ENCODE measurements around the gene GALNT17.
A peak's percentile ranks its signal among the peaks of the same experiment; 100 is the strongest.

Gene GALNT17

DNA sequence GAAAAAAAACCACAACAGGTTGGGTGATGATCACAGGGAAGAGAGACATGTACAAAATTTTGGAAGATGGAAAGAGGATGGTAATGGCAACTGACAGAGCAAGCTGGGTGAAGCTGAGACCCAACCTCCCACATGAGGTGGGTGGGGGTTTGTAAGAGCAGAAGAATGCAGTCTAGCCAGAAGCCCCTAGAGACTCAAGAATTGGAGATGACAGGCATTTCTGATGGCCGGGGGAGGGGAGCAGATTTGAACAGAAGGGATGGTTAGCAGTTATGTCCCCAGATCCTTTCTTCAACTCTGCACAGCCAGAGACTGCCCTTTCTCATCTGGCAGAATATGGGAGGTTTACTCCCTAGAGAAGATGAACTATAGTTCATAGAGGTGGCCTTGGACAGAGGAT, 208.0 kb downstream of the GALNT17 start:
- Histone ChIP-seq H3K36me3 (ENCODE audit: control insufficient read depth, insufficient read depth, low read length) (no peaks in the 10 kb centered on the region), H3K27ac (ENCODE audit: low read depth, low read length) (no peak overlapping the region), H3K27me3 (ENCODE audit: control insufficient read depth, insufficient read depth, low read length) (no peaks in the 10 kb centered on the region), H3K4me1 (ENCODE audit: control insufficient read depth, insufficient read depth, low read length) (no peaks in the 10 kb centered on the region), H3K9ac (ENCODE audit: low read length) (no peak overlapping the region), H3K4me3 (ENCODE audit: low read length) (no peak overlapping the region)

DNA sequence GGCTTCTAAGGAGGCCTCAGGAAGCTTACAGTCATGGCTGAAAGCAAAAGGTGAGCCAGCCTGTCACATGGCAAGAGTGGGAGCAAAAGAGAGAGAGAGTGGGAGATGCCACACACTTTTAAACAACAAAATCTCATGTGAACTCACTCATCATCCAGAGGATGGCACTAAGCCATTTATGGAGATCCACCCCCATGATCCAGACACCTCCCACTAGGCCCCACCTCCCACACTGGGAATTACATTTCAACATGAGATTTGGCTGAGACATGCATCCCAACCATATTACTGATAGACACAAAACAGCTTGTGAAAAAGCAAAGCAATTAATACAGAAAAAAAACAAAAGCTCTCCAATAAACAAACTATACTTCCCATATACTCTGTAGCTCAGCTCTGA, 210.3 kb downstream of the GALNT17 start:
- H3K27me3 ChIP-seq (ENCODE audit: control insufficient read depth, insufficient read depth, low read length), result no peaks in the 10 kb centered on the region
- no peak overlapping the region for H3K4me3 ChIP-seq (ENCODE audit: low read length)
- H3K36me3 ChIP-seq (ENCODE audit: control insufficient read depth, insufficient read depth, low read length), result no peaks in the 10 kb centered on the region
- H3K4me1 ChIP-seq (ENCODE audit: control insufficient read depth, insufficient read depth, low read length), result no peaks in the 10 kb centered on the region
- no peak overlapping the region for H3K9ac ChIP-seq (ENCODE audit: low read length)
- no peak overlapping the region for H3K27ac ChIP-seq (ENCODE audit: low read depth, low read length)

DNA sequence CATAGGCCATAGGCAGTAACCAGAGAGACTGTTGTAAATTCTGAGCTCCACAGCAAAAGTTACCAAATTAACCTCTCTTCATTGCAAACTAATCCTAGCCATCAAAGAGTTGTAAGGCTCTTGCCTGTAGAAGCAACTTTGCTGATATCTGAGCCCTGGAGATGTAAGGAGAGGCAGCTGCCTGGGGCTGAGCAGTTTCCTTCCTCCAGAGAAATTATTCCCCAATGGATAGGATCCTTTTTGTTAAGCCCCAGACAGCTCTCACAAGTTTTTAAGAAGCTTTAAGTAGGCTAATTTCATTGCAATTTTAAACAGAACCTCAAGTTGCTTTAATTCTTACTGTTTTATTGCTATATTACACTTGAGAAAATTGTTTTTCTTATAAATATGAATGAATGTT, 211.1 kb downstream of the GALNT17 start:
- H3K4me3 ChIP-seq (ENCODE audit: low read length), result no peak overlapping the region
- H3K9ac ChIP-seq (ENCODE audit: low read length), result no peak overlapping the region
- no peaks in the 10 kb centered on the region for H3K36me3 ChIP-seq (ENCODE audit: control insufficient read depth, insufficient read depth, low read length)
- H3K27me3 ChIP-seq (ENCODE audit: control insufficient read depth, insufficient read depth, low read length), result no peaks in the 10 kb centered on the region
- H3K27ac ChIP-seq (ENCODE audit: low read depth, low read length), result no peak overlapping the region
- H3K4me1 ChIP-seq (ENCODE audit: control insufficient read depth, insufficient read depth, low read length), result no peaks in the 10 kb centered on the region

DNA sequence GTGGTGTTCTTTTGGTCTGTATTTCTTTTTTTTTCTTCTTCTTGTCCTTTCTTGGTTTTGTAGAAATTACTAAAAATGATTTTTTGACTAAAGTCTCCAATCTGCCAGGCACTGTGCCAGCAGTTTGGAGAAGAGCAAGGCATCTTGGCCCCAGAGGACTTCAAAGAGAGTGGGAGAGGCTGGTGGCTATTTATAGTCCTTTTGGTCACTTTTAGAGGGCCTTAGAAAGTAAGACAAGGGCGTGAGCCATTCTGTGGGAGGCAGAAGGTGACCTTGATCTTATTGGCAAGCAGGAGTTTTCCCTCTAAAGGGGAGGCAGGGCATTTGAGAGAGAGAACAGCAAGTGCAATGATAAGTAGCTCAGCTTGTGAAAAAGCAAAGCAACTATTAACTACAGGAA, 211.9 kb downstream of the GALNT17 start:
- H3K27ac ChIP-seq (ENCODE audit: low read depth, low read length), result no peak overlapping the region
- no peaks in the 10 kb centered on the region for H3K36me3 ChIP-seq (ENCODE audit: control insufficient read depth, insufficient read depth, low read length)
- no peak overlapping the region for H3K4me3 ChIP-seq (ENCODE audit: low read length)
- H3K9ac ChIP-seq (ENCODE audit: low read length), result no peak overlapping the region
- H3K27me3 ChIP-seq (ENCODE audit: control insufficient read depth, insufficient read depth, low read length), result no peaks in the 10 kb centered on the region
- peaks cover 6% of the 10 kb centered on the region for H3K4me1 ChIP-seq (ENCODE audit: control insufficient read depth, insufficient read depth, low read length)

DNA sequence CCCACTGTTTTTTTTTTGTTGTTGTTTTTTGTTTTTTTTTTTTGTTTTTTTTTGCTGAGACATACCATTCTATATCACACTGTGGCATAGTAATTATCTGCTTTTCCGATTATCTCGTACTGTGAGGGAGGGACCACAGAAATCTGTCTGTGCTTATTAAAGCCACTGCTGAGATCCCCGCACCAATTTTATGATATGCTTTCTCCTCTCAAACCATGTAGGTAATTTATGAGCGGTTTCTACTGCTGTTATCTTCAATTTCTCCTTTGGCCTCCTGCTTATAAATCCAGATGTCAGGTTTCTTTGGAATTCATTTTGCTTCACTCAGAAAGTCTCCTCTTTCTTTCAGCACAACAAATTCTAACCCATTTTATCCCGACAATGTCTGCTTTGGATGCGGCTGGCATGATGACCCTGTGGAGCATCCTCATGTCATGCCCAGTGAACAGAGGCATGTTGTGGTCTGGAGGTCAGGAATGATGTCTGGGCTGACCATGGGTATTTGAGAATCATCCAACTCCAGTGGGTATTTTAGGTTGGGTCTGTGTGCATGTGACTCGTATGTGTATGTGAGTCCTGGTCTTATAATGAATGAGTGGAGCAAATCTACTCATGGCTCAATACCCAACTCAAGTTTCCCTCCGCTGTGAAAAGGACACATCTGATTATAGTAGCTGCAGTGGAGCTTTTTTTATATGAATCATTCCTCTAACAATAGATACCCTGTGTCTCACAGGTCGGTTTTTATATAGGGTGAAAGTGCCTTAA, 213.4 kb downstream of the GALNT17 start:
- H3K9ac ChIP-seq (ENCODE audit: low read length), result no peak overlapping the region
- no peaks in the 10 kb centered on the region for H3K27me3 ChIP-seq (ENCODE audit: control insufficient read depth, insufficient read depth, low read length)
- H3K36me3 ChIP-seq (ENCODE audit: control insufficient read depth, insufficient read depth, low read length), result no peaks in the 10 kb centered on the region
- H3K4me3 ChIP-seq (ENCODE audit: low read length), result no peak overlapping the region
- peaks cover 9% of the 10 kb centered on the region for H3K4me1 ChIP-seq (ENCODE audit: control insufficient read depth, insufficient read depth, low read length)
- H3K27ac ChIP-seq (ENCODE audit: low read depth, low read length), result no peak overlapping the region

DNA sequence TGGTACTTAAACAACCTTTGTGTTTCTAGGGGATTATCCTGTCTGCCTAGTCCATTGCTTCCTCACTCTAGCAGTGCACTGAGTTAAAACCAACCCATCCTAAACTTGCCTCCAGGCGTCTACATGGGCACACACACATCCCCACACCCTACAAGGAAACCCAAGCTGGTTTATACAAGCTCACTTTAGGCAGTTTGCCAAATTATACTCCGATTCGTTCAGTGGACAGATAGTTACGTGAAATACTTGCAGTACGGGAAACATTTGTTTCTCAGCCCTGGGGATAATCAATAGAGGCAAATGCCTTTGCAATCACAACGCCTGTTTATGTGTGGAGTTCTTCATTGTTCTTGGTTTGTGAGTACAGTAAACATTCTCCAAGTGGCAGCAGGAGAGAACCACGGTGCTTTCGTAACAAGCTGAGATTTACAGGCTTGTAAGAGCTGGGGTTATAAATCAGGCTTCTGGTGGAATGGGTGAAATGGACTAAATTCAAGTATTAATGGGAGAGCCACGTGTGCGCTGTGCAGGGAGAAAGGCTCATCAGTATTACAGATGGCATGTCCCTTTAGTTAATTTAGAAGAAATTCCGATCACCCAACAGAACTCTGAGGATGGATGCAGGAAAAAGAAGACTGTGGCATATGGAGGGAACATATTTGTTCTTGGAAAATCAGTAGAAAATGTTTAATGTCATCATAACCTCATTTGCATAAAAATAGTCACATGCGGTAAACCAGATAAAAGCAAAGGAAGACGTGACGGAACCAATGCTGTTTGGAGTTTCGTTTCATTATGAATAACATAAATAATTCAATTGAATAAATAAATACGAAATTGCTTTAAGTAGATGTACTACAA, 217.1 kb downstream of the GALNT17 start:
- Histone ChIP-seq H3K27ac (ENCODE audit: low read depth, low read length) (peak overlapping the region; percentile 55), H3K4me3 (ENCODE audit: low read length) (peak overlapping the region; percentile 19), H3K4me1 (ENCODE audit: control insufficient read depth, insufficient read depth, low read length) (peaks cover 9% of the 10 kb centered on the region), H3K27me3 (ENCODE audit: control insufficient read depth, insufficient read depth, low read length) (no peaks in the 10 kb centered on the region), H3K36me3 (ENCODE audit: control insufficient read depth, insufficient read depth, low read length) (no peaks in the 10 kb centered on the region), H3K9ac (ENCODE audit: low read length) (no peak overlapping the region)

DNA sequence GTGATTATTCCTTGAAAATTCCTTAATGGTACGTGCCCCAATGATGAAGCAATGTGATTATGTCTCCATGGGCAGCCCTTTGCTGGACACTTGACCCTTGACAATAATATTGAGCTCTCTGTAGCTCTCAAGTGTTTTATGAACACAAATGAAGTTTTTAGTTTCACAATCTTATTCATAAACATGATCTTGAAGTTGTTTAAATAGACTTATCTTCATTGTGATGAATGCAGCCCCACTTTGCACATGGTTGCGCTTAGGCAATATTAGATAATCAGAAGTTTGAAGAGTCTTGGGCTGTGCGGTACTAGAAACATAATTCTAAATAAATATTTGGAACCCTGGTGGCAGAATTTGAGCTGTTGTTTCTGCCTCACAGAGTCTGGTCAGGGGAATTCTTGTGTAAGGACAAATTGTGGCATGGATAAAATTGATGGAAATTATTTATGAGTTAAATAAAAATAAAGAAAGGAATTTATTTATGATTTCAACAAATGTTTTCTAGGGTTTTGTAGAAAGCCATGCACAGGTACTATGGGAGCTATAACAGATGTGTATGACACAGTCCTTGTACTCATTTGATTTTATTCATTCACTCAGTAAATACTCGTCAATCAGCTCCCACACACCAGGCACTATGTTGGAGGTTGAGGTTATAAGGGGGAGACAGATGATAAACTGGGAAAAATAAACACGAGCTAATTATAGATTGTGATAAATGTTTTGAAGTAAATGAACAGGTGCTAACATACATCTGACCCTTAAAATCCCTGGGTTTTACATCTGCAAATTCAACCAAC, 217.9 kb downstream of the GALNT17 start:
- Histone ChIP-seq H3K9ac (ENCODE audit: low read length) (no peak overlapping the region), H3K27ac (ENCODE audit: low read depth, low read length) (no peak overlapping the region), H3K27me3 (ENCODE audit: control insufficient read depth, insufficient read depth, low read length) (no peaks in the 10 kb centered on the region), H3K4me1 (ENCODE audit: control insufficient read depth, insufficient read depth, low read length) (peaks cover 9% of the 10 kb centered on the region), H3K4me3 (ENCODE audit: low read length) (no peak overlapping the region), H3K36me3 (ENCODE audit: control insufficient read depth, insufficient read depth, low read length) (no peaks in the 10 kb centered on the region)

DNA sequence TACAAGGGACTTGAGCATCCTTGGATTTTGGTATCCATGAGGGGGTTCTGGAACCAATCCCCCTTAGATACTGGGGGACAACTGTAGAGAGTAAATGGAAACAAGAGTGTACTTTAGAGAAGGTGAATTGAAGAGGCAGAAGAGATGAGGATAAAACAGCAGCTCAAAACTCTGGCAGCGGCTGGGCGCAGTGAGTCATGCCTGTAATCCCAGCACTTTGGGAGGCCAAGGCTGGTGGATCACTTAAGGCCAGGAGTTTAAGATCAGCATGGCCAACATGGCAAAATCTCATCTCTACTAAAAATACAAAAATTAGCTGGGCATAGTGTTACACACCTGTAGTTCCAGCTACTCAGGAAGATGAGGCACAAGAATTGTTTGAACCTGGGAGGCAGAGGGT, 218.7 kb downstream of the GALNT17 start:
- Histone ChIP-seq H3K27ac (ENCODE audit: low read depth, low read length) (no peak overlapping the region), H3K36me3 (ENCODE audit: control insufficient read depth, insufficient read depth, low read length) (no peaks in the 10 kb centered on the region), H3K9ac (ENCODE audit: low read length) (no peak overlapping the region), H3K4me3 (ENCODE audit: low read length) (no peak overlapping the region), H3K4me1 (ENCODE audit: control insufficient read depth, insufficient read depth, low read length) (peaks cover 9% of the 10 kb centered on the region), H3K27me3 (ENCODE audit: control insufficient read depth, insufficient read depth, low read length) (no peaks in the 10 kb centered on the region)

DNA sequence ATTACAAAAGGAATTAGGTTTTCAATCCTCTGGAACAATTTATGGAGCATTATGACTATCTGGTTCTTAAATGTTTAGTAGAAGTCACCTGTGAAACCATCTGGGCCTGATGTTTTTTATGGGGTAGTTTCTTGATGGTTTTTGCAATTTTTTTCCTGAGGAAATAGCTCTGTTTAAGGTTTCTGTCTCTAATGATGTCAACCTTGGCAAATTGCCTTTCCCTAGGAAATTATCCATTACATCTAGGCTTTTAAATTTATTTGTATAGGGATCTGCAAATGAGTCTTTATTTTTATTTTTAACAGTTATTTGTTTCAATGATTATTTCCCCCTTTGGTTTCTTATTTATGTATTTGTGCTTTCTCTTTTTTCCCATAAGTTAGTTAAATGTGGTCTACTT, 222.8 kb downstream of the GALNT17 start:
- Histone ChIP-seq H3K27ac (ENCODE audit: low read depth, low read length) (no peak overlapping the region), H3K4me3 (ENCODE audit: low read length) (no peak overlapping the region), H3K36me3 (ENCODE audit: control insufficient read depth, insufficient read depth, low read length) (no peaks in the 10 kb centered on the region), H3K27me3 (ENCODE audit: control insufficient read depth, insufficient read depth, low read length) (no peaks in the 10 kb centered on the region), H3K9ac (ENCODE audit: low read length) (no peak overlapping the region), H3K4me1 (ENCODE audit: control insufficient read depth, insufficient read depth, low read length) (no peaks in the 10 kb centered on the region)

DNA sequence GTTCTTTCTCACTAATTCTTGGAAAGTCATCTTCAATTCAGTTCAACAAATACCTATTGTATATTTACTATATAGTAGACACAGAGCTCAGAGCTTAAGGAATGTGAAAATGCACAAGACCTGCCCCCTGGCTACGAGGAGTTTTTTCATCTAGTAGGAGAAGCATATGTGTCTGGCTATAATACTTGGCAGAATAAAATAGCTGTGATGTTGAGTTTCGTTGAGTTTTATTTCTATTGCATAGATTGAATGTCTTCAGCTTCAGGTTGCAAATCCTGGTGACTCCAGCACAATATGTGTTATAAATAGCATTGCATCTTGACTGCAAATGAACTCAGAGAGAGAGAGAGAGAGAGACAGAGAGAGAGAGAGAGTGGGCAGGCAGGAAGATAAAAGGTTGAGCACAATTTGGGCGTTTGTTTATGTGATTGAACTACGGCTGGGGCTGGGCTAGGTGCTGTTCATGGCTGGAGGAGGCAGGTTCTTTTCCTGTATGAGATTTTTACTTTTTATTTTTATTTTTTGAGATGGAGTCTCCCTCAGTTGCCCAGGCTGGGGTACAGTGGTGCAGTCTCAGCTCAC, 229.6 kb downstream of the GALNT17 start:
- H3K4me3 ChIP-seq (ENCODE audit: low read length), result no peak overlapping the region
- H3K27ac ChIP-seq (ENCODE audit: low read depth, low read length), result no peak overlapping the region
- H3K4me1 ChIP-seq (ENCODE audit: control insufficient read depth, insufficient read depth, low read length), result no peaks in the 10 kb centered on the region
- H3K36me3 ChIP-seq (ENCODE audit: control insufficient read depth, insufficient read depth, low read length), result no peaks in the 10 kb centered on the region
- H3K9ac ChIP-seq (ENCODE audit: low read length), result no peak overlapping the region
- no peaks in the 10 kb centered on the region for H3K27me3 ChIP-seq (ENCODE audit: control insufficient read depth, insufficient read depth, low read length)

DNA sequence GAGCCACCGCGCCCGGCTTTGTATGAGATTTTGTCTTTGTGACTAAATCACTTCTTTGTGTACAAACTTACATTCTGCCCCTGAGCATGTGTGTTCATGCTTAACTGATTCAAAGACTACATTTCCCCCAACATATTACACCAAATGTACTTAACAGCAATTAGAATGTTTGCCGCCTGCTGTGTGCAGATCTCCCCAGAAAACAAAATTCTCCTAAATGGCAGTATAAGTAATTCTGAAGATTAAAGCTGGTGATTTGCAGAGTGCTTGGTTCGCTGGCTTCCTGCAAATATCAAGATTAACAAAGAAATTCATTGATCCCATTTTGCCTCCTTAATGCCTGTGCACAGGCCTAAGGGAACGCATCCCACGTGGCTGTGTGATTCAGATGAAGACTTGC, 230.3 kb downstream of the GALNT17 start:
- Histone ChIP-seq H3K4me1 (ENCODE audit: control insufficient read depth, insufficient read depth, low read length) (no peaks in the 10 kb centered on the region), H3K27ac (ENCODE audit: low read depth, low read length) (no peak overlapping the region), H3K27me3 (ENCODE audit: control insufficient read depth, insufficient read depth, low read length) (no peaks in the 10 kb centered on the region), H3K36me3 (ENCODE audit: control insufficient read depth, insufficient read depth, low read length) (no peaks in the 10 kb centered on the region), H3K4me3 (ENCODE audit: low read length) (no peak overlapping the region), H3K9ac (ENCODE audit: low read length) (no peak overlapping the region)

DNA sequence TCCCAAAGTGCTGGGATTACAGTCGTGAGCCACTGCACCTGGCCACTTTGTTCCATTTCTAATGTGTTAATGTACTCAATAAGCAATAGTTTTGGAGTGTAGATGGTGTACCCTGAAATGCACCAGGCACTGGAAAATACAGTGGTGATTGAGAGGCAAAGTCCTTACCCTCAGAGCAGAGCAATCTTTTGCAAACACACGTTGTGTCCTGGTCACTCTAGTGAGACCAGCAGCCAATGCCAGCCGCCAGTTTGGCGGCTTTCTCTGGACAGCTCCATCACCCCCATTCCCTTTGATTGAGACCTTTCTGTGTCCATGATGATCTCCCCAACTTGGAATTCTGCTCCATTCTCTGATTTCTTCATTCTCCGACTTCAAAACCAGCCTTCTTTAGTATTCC, 231.3 kb downstream of the GALNT17 start:
- no peak overlapping the region for H3K27ac ChIP-seq (ENCODE audit: low read depth, low read length)
- no peaks in the 10 kb centered on the region for H3K27me3 ChIP-seq (ENCODE audit: control insufficient read depth, insufficient read depth, low read length)
- no peak overlapping the region for H3K4me3 ChIP-seq (ENCODE audit: low read length)
- no peak overlapping the region for H3K9ac ChIP-seq (ENCODE audit: low read length)
- no peaks in the 10 kb centered on the region for H3K4me1 ChIP-seq (ENCODE audit: control insufficient read depth, insufficient read depth, low read length)
- H3K36me3 ChIP-seq (ENCODE audit: control insufficient read depth, insufficient read depth, low read length), result no peaks in the 10 kb centered on the region
